Mucosa of rectum (tissue), 2 donors: Measurements from ENCODE around the gene WIPF2.
A peak's percentile ranks its signal among the peaks of the same experiment; 100 is the strongest.

Experiments
- H3K27ac ChIP-seq, 2 donors: one replicate each; pipeline ENCODE4 v1.7.0; 2013; ENCODE audit warnings: inconsistent platforms in 2 of 2, low read depth in 2 of 2, low read length in 2 of 2
- H3K27me3 ChIP-seq, 2 donors: one replicate each; pipeline ENCODE4 v1.7.0; 2013; ENCODE audit warnings: low read length in 2 of 2; ENCODE audit not compliant: control insufficient read depth in 2 of 2, insufficient read depth in 2 of 2
- H3K36me3 ChIP-seq, 2 donors: one replicate each; pipeline ENCODE4 v1.7.0; 2013; ENCODE audit warnings: low read length in 2 of 2; ENCODE audit not compliant: control insufficient read depth in 2 of 2, insufficient read depth in 2 of 2
- H3K4me1 ChIP-seq, 2 donors: one replicate each; pipeline ENCODE4 v1.7.0; 2013; ENCODE audit warnings: low read length in 2 of 2, mild to moderate bottlenecking in 1 of 2; ENCODE audit not compliant: control insufficient read depth in 2 of 2, insufficient read depth in 2 of 2
- H3K4me3 ChIP-seq, 2 donors: one replicate each; pipeline ENCODE4 v1.7.0; 2013; ENCODE audit warnings: low read length in 2 of 2
- H3K9ac ChIP-seq, 2 donors: one replicate each; pipeline ENCODE4 v1.7.0; 2013; ENCODE audit warnings: low read length in 2 of 2, low read depth in 1 of 2, mild to moderate bottlenecking in 1 of 2
- H3K9me3 ChIP-seq, 2 donors: one replicate each; pipeline ENCODE4 v1.7.0; 2013; ENCODE audit warnings: low read length in 2 of 2; ENCODE audit not compliant: control insufficient read depth in 2 of 2
- donor health status: healthy.
- donor health status: Normal muscosa, but diverticular disease.

The WIPF2 gene

DNA sequence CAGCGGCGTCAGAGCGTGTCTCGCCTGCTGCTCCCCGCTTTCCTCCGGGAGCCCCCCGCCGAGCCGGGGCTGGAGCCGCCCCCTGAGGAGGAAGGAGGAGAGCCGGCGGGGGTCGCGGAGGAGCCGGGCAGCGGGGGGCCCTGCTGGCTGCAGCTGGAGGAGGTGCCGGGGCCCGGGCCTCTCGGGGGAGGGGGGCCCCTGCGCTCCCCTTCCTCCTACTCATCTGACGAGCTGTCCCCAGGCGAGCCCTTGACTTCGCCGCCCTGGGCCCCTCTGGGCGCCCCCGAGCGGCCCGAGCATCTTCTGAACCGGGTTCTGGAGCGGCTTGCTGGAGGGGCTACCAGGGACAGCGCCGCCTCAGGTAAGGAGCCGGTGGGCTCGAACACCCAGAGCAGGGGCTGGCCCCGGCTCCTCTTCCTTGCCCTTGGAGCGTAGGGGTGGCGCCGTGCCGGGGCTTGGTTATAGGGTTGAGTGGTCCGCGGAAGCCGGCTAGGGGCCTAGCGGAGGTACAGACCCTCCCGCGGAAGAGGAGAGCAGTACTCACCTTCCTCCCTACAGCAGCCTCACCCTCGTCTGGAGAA lies 41.0 kb upstream of the WIPF2 start:
- Histone ChIP-seq H3K27me3 (no peaks in the 10 kb centered on the region), H3K27ac (peak overlapping the region; percentile 90 to 98), H3K4me3 (peak overlapping the region; percentile 80 to 81), H3K4me1 (peaks cover 32 to 37% of the 10 kb centered on the region in 2 donors), H3K9me3 (no peaks in the 10 kb centered on the region), H3K9ac (peak overlapping the region; percentile 92 to 96), H3K36me3 (no peaks in the 10 kb centered on the region)

DNA sequence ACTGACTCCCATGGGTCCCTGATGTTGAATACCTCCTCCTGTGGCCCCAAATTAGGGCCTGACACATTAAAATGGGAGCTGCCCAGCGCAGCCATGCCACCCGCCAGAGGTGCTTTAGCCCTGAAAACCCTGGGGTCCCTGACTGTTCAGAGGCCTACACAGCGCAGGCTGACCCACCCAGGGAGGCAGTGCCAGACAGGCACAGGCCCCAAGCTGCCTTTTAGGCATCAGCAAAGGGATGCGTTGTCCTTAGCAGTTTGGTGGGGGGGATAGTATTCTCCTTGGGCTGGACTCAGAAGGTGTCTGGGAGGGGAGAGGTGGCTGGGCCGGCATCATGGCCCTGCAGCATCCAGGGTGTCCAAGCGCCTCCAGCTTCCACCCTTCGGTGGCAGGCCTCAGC lies 40.4 kb upstream of the WIPF2 start:
- Histone ChIP-seq H3K4me1 (peaks cover 32 to 37% of the 10 kb centered on the region in 2 donors), H3K9me3 (no peaks in the 10 kb centered on the region), H3K27ac (peak overlapping the region; percentile 90 to 98), H3K36me3 (no peaks in the 10 kb centered on the region), H3K9ac (peak overlapping the region; percentile 92 to 96), H3K4me3 (peak overlapping the region; percentile 80 to 81), H3K27me3 (no peaks in the 10 kb centered on the region)

DNA sequence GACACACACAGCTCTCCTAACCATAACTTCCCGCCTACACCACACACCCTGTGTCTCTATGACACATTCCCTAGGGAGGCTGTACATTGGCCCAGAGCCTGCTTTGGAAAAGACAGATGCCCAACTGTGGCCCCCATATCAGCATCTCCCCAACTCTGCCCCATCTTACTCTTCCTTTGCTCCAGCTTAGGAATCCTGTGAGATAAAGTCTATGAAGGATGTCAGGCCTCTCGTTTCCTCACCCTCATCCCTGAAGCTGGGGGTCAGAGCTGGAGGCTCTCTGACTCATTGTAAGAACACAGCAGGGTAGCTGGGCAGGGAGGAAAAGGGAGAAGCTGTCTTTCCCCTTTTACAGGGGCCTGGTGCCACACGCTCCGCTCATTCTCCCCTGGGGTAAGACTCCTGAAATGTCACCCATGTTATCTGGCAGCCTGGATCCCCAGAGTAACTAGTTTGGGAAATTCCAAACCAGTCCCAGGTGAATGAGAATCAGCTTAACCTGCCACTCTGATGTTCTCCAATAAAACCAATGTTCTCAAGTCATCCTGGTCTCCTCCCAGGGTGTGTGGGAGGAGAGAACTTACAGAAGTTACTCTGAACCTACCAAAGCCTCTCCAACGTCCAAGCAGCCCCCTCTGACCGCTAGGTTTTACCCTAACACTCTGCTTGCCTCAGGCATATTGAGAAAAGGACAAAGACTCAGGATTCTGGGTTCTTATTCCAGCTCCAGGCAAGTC lies 39.0 kb upstream of the WIPF2 start:
- Histone ChIP-seq H3K4me3 (peak overlapping the region; percentile 56 to 63), H3K27me3 (no peaks in the 10 kb centered on the region), H3K9me3 (no peaks in the 10 kb centered on the region), H3K4me1 (peaks cover 32 to 43% of the 10 kb centered on the region in 2 donors), H3K36me3 (no peaks in the 10 kb centered on the region), H3K27ac (peak overlapping the region; percentile 90 to 98), H3K9ac (peak overlapping the region; percentile 78 to 96)

DNA sequence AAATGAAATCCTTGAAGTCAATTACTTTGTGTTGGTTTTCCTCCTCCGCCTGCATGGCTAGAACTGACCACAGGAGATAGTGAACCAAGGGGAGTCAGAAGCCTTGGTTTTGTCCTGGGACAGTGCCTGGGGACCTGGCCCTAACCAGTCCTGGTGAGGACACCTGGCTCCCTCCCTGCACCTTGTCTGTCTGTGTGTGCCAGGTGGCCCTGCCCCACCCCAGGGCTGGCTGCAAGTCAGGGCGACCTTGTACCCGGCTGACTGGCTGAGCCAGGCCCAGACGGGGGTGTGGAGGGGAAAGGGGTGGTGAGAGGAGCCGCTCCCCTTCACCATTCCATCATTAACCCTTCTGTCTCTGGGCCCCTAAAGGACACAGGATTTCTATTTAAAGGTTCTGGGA lies 38.4 kb upstream of the WIPF2 start:
- peak overlapping the region; percentile 56 to 63 for H3K4me3 ChIP-seq
- H3K27me3 ChIP-seq = no peaks in the 10 kb centered on the region
- H3K27ac ChIP-seq = peak overlapping the region; percentile 90 to 98
- H3K9me3 ChIP-seq = no peaks in the 10 kb centered on the region
- no peaks in the 10 kb centered on the region for H3K36me3 ChIP-seq
- H3K9ac ChIP-seq = peak overlapping the region; percentile 78 to 96
- peaks cover 32 to 42% of the 10 kb centered on the region in 2 donors for H3K4me1 ChIP-seq

DNA sequence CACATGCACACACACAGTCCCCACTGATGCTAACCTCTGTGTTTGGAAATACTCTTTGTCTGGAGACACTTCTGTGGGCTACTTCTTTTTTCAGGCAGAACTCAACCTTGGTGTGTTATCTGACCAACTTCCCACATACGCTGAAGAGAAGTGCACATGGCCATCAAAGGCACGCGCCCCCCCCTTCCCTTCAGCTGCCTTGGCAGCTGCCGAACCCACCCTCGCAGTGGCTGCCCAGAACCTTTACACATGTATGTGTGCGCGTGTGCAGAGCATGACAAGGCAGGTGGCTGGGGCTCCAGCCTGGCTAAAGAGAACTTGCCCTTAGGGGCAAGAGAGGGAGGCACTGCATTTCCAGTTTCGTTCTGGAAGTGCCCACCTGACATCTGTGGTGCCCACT lies 37.9 kb upstream of the WIPF2 start:
- Histone ChIP-seq H3K9ac (peak overlapping the region; percentile 63 to 96), H3K4me1 (peaks cover 27 to 37% of the 10 kb centered on the region in 2 donors), H3K36me3 (no peaks in the 10 kb centered on the region), H3K27me3 (no peaks in the 10 kb centered on the region), H3K4me3 (peak overlapping the region; percentile 44 to 50), H3K9me3 (no peaks in the 10 kb centered on the region), H3K27ac (peak overlapping the region; percentile 90 to 98)

DNA sequence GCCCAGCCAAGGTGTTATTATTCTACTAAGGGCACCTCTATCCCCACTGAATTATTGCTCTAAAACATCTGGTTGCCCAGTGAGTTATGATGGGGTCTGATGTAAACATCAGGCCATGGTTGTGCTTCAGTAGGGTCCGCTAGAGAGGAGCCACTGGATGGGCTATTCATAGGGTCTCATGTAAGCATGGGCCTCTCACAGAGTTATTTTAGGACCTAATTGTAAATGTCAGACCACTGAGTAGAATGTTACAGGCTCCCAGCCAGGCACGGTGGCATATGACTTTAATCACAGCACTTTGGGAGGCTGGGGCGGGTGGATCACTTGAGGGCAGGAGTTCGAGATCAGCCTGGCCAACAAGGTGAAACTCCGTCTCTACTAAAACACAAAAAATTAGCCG lies 36.5 kb upstream of the WIPF2 start:
- Histone ChIP-seq H3K4me1 (peaks cover 20 to 30% of the 10 kb centered on the region in 2 donors), H3K4me3 (no peak overlapping the region), H3K27ac (no peak overlapping the region), H3K36me3 (peaks cover 3 to 4% of the 10 kb centered on the region in 2 donors), H3K9ac (no peak overlapping the region), H3K27me3 (no peaks in the 10 kb centered on the region), H3K9me3 (no peaks in the 10 kb centered on the region)

DNA sequence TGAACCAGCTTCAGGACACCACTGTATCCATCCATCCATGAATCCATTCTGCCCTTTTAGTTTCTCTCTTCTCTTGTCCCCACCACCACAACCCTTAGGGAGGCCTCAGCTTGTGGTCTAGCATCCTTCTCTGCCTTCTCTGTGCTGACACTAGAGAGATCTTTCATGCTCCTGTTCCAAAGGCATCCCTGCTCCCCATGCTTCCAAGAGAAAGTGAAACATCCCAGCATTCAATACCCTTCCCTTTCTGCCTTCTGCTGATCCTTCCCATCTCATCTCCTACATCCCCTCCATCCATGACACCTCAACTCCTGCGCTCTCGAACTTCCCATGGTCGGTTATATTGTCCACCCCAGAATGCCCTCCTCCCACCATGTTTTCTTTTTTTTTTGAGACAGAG lies 31.9 kb upstream of the WIPF2 start:
- peaks cover 23 to 28% of the 10 kb centered on the region in 2 donors for H3K36me3 ChIP-seq
- no peak overlapping the region for H3K9ac ChIP-seq
- H3K27me3 ChIP-seq = no peaks in the 10 kb centered on the region
- no peak overlapping the region for H3K27ac ChIP-seq
- H3K9me3 ChIP-seq = no peaks in the 10 kb centered on the region
- no peak overlapping the region for H3K4me3 ChIP-seq
- H3K4me1 ChIP-seq = peaks cover 5 to 6% of the 10 kb centered on the region in 2 donors

DNA sequence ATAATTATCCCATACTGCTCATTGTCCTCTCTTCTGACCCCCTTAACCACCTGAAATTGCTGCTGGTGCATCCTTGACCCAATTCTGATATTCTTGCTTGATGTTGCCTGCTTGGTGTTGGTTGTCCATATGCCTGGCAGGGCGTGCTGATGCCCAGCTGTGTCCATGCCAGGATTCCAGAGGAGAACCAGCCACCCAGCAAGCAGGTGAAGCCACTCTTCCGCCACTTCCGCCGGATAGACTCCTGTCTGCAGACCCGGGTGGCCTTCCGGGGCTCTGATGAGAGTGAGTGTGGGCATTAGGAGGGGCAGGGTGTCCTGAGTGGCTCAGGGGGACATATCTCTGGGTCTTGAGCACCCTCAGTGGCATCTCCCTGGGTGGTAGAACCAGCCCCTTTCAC lies 30.4 kb upstream of the WIPF2 start:
- no peaks in the 10 kb centered on the region for H3K27me3 ChIP-seq
- no peak overlapping the region for H3K9ac ChIP-seq
- H3K36me3 ChIP-seq = peaks cover 37 to 40% of the 10 kb centered on the region in 2 donors
- H3K9me3 ChIP-seq = no peaks in the 10 kb centered on the region
- H3K4me1 ChIP-seq = peaks cover 5 to 6% of the 10 kb centered on the region in 2 donors
- no peak overlapping the region for H3K4me3 ChIP-seq
- no peak overlapping the region for H3K27ac ChIP-seq

DNA sequence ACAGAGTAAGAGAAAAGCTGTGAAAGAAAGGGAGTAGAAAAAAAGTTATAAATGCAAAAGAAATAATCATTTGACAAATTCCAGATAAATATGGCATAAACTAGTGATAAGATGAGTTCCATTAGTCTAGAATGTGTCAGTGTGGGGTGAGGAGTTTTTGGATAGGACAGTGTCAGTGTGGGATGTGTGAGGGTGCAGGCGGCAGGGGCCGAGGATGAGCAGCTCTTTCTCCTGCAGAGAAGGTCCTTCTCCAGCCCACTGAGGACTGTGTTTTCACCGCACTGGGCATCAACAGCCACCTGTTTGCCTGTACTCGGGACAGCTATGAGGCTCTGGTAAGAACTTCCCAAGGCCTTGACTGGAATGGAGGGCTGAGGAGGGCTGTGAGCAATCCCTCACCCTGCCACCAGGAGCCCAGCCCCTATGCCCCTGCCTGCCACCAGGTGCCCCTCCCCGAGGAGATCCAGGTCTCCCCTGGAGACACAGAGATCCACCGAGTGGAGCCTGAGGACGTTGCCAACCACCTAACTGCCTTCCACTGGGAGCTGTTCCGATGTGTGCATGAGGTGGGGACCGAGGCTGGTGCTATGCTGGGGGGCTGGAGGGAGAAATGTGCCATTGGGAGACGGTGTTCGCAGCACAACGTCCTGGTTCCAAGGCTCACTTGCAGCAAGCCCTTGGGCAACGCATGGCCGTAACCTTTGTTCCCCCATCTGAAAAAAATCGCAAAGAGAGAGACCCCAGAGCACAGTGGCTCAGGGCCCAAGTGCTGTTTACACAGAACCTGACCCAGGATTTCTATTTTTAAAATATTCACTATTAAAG lies 28.7 kb upstream of the WIPF2 start:
- Histone ChIP-seq H3K9ac (no peak overlapping the region), H3K27me3 (no peaks in the 10 kb centered on the region), H3K36me3 (peaks cover 42 to 43% of the 10 kb centered on the region in 2 donors), H3K9me3 (no peaks in the 10 kb centered on the region), H3K4me1 (peaks cover 0 to 5% of the 10 kb centered on the region in 2 donors), H3K4me3 (no peak overlapping the region), H3K27ac (no peak overlapping the region)
